Esophagus squamous epithelium (tissue), 4 donors: Measurements from ENCODE around the gene MEIKIN.

ENCODE experiments used
- CTCF ChIP-seq, 6 experiments: fragments of 450-650 bp in 4 of 6; fragments of 200-600 bp in 2 of 6; sonication (generic) in 2 of 6; IDR thresholded peaks; one replicate each; pipeline ENCODE4 v1.5.1; 2016 to 2019; ENCODE audit warnings: antibody characterized with exemption in 6 of 6, mild to moderate bottlenecking in 4 of 6, moderate library complexity in 4 of 6
- POLR2A ChIP-seq, 4 donors: fragments of 450-650 bp; IDR thresholded peaks; one replicate each; pipeline ENCODE4 v1.6.1; 2017; ENCODE audit warnings: antibody characterized with exemption in 4 of 4, mild to moderate bottlenecking in 4 of 4, moderate library complexity in 3 of 4

DNA sequence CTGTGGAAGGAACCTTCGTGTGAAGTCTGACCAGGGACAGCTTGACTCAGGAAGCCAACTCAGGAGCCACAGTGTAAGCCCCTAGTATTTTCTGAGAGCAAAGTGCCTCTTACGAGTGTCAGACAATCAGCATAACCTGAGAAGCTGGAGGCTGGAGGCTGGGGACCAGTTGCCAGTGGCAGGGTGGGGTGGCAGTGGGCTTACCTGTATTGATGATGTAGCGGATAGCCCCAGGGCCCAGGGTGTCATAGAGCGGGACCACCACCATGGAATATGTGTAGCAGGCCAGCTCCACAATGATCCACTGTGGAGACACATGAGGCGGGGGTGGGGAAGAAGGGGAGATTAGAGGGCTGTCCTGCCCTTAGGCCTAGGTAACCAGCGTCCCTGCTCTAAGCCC is 43.1 kb upstream of the MEIKIN start:
- TF ChIP-seq CTCF (IDR thresholded peaks at IDR 0.05) (no peak), POLR2A (IDR thresholded peaks at IDR 0.05) (no peak)
